Skeletal muscle tissue (tissue), 4 donors: ENCODE data around the gene TMEM69. TPM values are rescaled to one million over a fixed set of nuclear protein-coding genes. Genes with fewer than 3 reads are reported as not detected.
"Not testable (repeated sequence)": the region's sequence is repeated elsewhere in the genome, so short reads cannot be mapped to it uniquely, and the experiment has no call there.

Experiments used
- H3K27ac ChIP-seq: one replicate; pipeline ENCODE4 v1.7.0; 2013; ENCODE audit warnings: mild to moderate bottlenecking, low read depth, low read length, inconsistent platforms
- H3K27me3 ChIP-seq, 3 donors: one replicate each; pipeline ENCODE4 v1.7.0; 2013; ENCODE audit warnings: low read length in 3 of 3; ENCODE audit not compliant: control insufficient read depth in 3 of 3, insufficient read depth in 3 of 3
- H3K36me3 ChIP-seq, 3 donors: one replicate each; pipeline ENCODE4 v1.7.0; 2013; ENCODE audit warnings: low read length in 3 of 3; ENCODE audit not compliant: control insufficient read depth in 3 of 3, insufficient read depth in 3 of 3
- H3K4me1 ChIP-seq, 3 donors: one replicate each; pipeline ENCODE4 v1.7.0; 2013; ENCODE audit warnings: low read length in 3 of 3, mild to moderate bottlenecking in 3 of 3; ENCODE audit not compliant: control insufficient read depth in 3 of 3, insufficient read depth in 3 of 3
- H3K4me3 ChIP-seq, 3 donors: one replicate each; pipeline ENCODE4 v1.7.0; 2013; ENCODE audit warnings: low read length in 3 of 3
- H3K9ac ChIP-seq, 3 donors: one replicate each; pipeline ENCODE4 v1.7.0; 2013; ENCODE audit warnings: low read length in 3 of 3, mild to moderate bottlenecking in 3 of 3, moderate library complexity in 2 of 3, low read depth in 1 of 3
- H3K9me3 ChIP-seq, 3 donors: one replicate each; pipeline ENCODE4 v1.7.0; 2013; ENCODE audit warnings: low read length in 3 of 3; ENCODE audit not compliant: control insufficient read depth in 3 of 3
- total RNA-seq: library from RNA; depleted of rRNA; stranded (reverse); fragments of >200 nt; gene quantifications from one replicate; pipeline ENCODE4 v1.2.3, GENCODE V29; 2014
- donor health status: Osteomylitis.

TMEM69 gene
- total RNA-seq, 1 donor from 2014 or later = 14.6 TPM

- H3K36me3 ChIP-seq, H3K9me3 ChIP-seq, H3K9ac ChIP-seq, H3K4me1 ChIP-seq, H3K4me3 ChIP-seq, H3K27me3 ChIP-seq, H3K27ac ChIP-seq: not testable (repeated sequence)
Observed at GRCh38 chr1:45726007-45726406, 38.0 kb downstream of the TMEM69 start.

GRCh38 chr1:45730075-45730779 lies 42.2 kb downstream of the TMEM69 start:
- Histone ChIP-seq H3K4me1 (no peaks in the 10 kb centered on the region), H3K27ac (no peak overlapping the region), H3K27me3 (no peaks in the 10 kb centered on the region), H3K4me3 (no peak overlapping the region), H3K9me3 (no peaks in the 10 kb centered on the region), H3K9ac (no peak overlapping the region), H3K36me3 (peaks cover 3 to 6% (median 3%) of the 10 kb centered on the region in 3 donors)

- Histone ChIP-seq H3K9ac (no peak overlapping the region), H3K4me3 (no peak overlapping the region), H3K27ac (no peak overlapping the region), H3K9me3 (no peaks in the 10 kb centered on the region), H3K27me3 (no peaks in the 10 kb centered on the region), H3K4me1 (no peaks in the 10 kb centered on the region), H3K36me3 (peaks cover 3 to 6% (median 3%) of the 10 kb centered on the region in 3 donors)
Observed at GRCh38 chr1:45730780-45731319, 42.9 kb downstream of the TMEM69 start.

- peaks cover 2 to 12% (median 7%) of the 10 kb centered on the region in 3 donors for H3K36me3 ChIP-seq
- H3K27me3 ChIP-seq = no peaks in the 10 kb centered on the region
- no peaks in the 10 kb centered on the region for H3K9me3 ChIP-seq
- H3K27ac ChIP-seq = no peak overlapping the region
- H3K4me1 ChIP-seq = no peaks in the 10 kb centered on the region
- no peak overlapping the region for H3K9ac ChIP-seq
- no peak overlapping the region for H3K4me3 ChIP-seq
Observed at GRCh38 chr1:45739137-45739536, 51.2 kb downstream of the TMEM69 start.

GRCh38 chr1:45739641-45740156 lies 51.7 kb downstream of the TMEM69 start:
- H3K27ac ChIP-seq, H3K27me3 ChIP-seq, H3K4me3 ChIP-seq, H3K9ac ChIP-seq, H3K4me1 ChIP-seq, H3K9me3 ChIP-seq: not testable (repeated sequence)
- peaks cover 3 to 12% (median 7%) of the 10 kb centered on the region in 3 donors for H3K36me3 ChIP-seq

Other genes starting within 250 kb of the TMEM69 start
- gene TESK2, start 197.0 kb upstream of the TMEM69 start, total RNA-seq = 2.6 TPM
- gene CCDC163, start 188.1 kb upstream of the TMEM69 start, total RNA-seq = not detected
- gene MMACHC, start 187.9 kb upstream of the TMEM69 start, total RNA-seq = 2.1 TPM
- 213 TPM for gene PRDX1, start 166.3 kb upstream of the TMEM69 start, total RNA-seq
- gene AKR1A1, start 137.4 kb upstream of the TMEM69 start, total RNA-seq = 93.9 TPM
- 36.5 TPM for gene NASP, start 104.1 kb upstream of the TMEM69 start, total RNA-seq
- gene CCDC17, start 64.1 kb upstream of the TMEM69 start, total RNA-seq = 0.52 TPM
- gene GPBP1L1, start 1.6 kb upstream of the TMEM69 start, total RNA-seq = 69.9 TPM
- gene IPP, start 62.5 kb downstream of the TMEM69 start, total RNA-seq = 15.1 TPM
- 42.8 TPM for gene MAST2, start 115.4 kb downstream of the TMEM69 start, total RNA-seq